ENCODE measurements around the gene WDR36.
A peak's percentile ranks its signal among the peaks of the same experiment; 100 is the strongest.

Gene WDR36

GRCh38 chr5:111092062-111092853 lies at the start of gene WDR36:
WDR36 (plus strand) TSS chr5:111092348; CDS start chr5:111092457, 109 bp downstream.
- DNase-seq: peak; percentile 93

GRCh38 chr5:111043712-111044506 lies 48.2 kb upstream of the WDR36 start:
- no peak for DNase-seq

GRCh38 chr5:111058064-111058463 lies 34.1 kb upstream of the WDR36 start:
- no peak for DNase-seq

- no peak for DNase-seq
Observed at GRCh38 chr5:111060169-111060568, 32.0 kb upstream of the WDR36 start.

- no peak for DNase-seq
Observed at GRCh38 chr5:111061618-111062017, 30.5 kb upstream of the WDR36 start.

GRCh38 chr5:111063709-111064322 lies 28.3 kb upstream of the WDR36 start:
- DNase-seq: peak; percentile 19

GRCh38 chr5:111066261-111066938 lies 25.7 kb upstream of the WDR36 start:
- no peak for DNase-seq

- no peak for DNase-seq
Observed at GRCh38 chr5:111068213-111068612, 23.9 kb upstream of the WDR36 start.

GRCh38 chr5:111069839-111070238 lies 22.3 kb upstream of the WDR36 start:
- DNase-seq: no peak

GRCh38 chr5:111070272-111071134 lies 21.6 kb upstream of the WDR36 start:
- DNase-seq: peak; percentile 19

- DNase-seq: no peak
Observed at GRCh38 chr5:111071413-111071812, 20.7 kb upstream of the WDR36 start, which contains the start of gene TSLP. TSLP (plus strand) TSS chr5:111071713; CDS start chr5:111071891, 178 bp downstream.

GRCh38 chr5:111072949-111073682 lies 19.0 kb upstream of the WDR36 start:
- peak; percentile 59 for DNase-seq

- no peak for DNase-seq
Observed at GRCh38 chr5:111074244-111074643, 17.9 kb upstream of the WDR36 start.

GRCh38 chr5:111075520-111075919 lies 16.6 kb upstream of the WDR36 start:
- DNase-seq: no peak

GRCh38 chr5:111076091-111076490 lies 16.1 kb upstream of the WDR36 start:
- no peak for DNase-seq

GRCh38 chr5:111077678-111078077 lies 14.5 kb upstream of the WDR36 start:
- DNase-seq: no peak

GRCh38 chr5:111079846-111080245 lies 12.3 kb upstream of the WDR36 start:
- DNase-seq: no peak

GRCh38 chr5:111083323-111083722 lies 8.8 kb upstream of the WDR36 start:
- DNase-seq: no peak

GRCh38 chr5:111095982-111096381 lies 3.8 kb downstream of the WDR36 start:
- DNase-seq: no peak

- DNase-seq: no peak
Observed at GRCh38 chr5:111099058-111099778, 7.1 kb downstream of the WDR36 start.
